MM.1S (cell line): ENCODE measurements around the gene CEACAM16.

ENCODE experiments used
- DNase-seq: peaks from one replicate; pipeline ENCODE4 v3.0.0-alpha.2; 2015
- H2AFZ ChIP-seq: fragments of 300-600 bp; sonication (generic); 2 replicates; pipeline ENCODE4 v1.6.0; 2016; ENCODE audit warnings: antibody characterized with exemption, low read length
- H3F3A ChIP-seq: fragments of 300-600 bp; sonication (generic); 2 replicates; pipeline ENCODE4 v1.6.1; 2016; ENCODE audit warnings: mild to moderate bottlenecking, antibody characterized with exemption, low read length, moderate library complexity, mixed read lengths; ENCODE audit not compliant: insufficient read depth
- H3K27ac ChIP-seq: fragments of 300-600 bp; sonication (generic); 2 replicates; pipeline ENCODE4 v1.5.1; 2016; ENCODE audit warnings: mild to moderate bottlenecking, low read length
- H3K27me3 ChIP-seq: fragments of 300-600 bp; sonication (generic); replicated peaks from 2 replicates; pipeline ENCODE4 v1.6.0; 2016; ENCODE audit warnings: low read length; ENCODE audit not compliant: insufficient read depth
- H3K36me3 ChIP-seq: fragments of 300-600 bp; sonication (generic); replicated peaks from 2 replicates; pipeline ENCODE4 v1.6.1; 2016; ENCODE audit warnings: mild to moderate bottlenecking, low read length, mixed read lengths; ENCODE audit not compliant: insufficient read depth
- H3K4me1 ChIP-seq: fragments of 300-600 bp; sonication (generic); 2 replicates; pipeline ENCODE4 v1.6.1; 2016; ENCODE audit warnings: low read length, mixed read lengths
- H3K4me2 ChIP-seq: fragments of 300-600 bp; sonication (generic); 2 replicates; pipeline ENCODE4 v1.6.0; 2016; ENCODE audit warnings: low read depth, low read length
- H3K4me3 ChIP-seq: fragments of 300-600 bp; sonication (generic); 2 replicates; pipeline ENCODE4 v1.5.1; 2016; ENCODE audit warnings: low read length, mixed read lengths
- H3K79me2 ChIP-seq: fragments of 300-600 bp; sonication (generic); 2 replicates; pipeline ENCODE4 v1.6.1; 2016; ENCODE audit warnings: mixed run types, low read length, mixed read lengths
- H3K9ac ChIP-seq: fragments of 300-600 bp; sonication (generic); 2 replicates; pipeline ENCODE4 v1.6.1; 2016; ENCODE audit warnings: low read length, mixed read lengths
- H3K9me2 ChIP-seq: fragments of 300-600 bp; sonication (generic); replicated peaks from 2 replicates; pipeline ENCODE4 v1.6.1; 2016; ENCODE audit warnings: mild to moderate bottlenecking, low read length, mixed read lengths; ENCODE audit not compliant: insufficient read depth
- H3K9me3 ChIP-seq: fragments of 300-600 bp; sonication (generic); replicated peaks from 2 replicates; pipeline ENCODE4 v1.6.1; 2016; ENCODE audit warnings: mild to moderate bottlenecking, low read length, mixed read lengths; ENCODE audit not compliant: insufficient read depth
- H4K20me1 ChIP-seq: fragments of 300-600 bp; sonication (generic); 2 replicates; pipeline ENCODE4 v1.6.1; 2016; ENCODE audit warnings: mild to moderate bottlenecking, low read length, moderate library complexity, mixed read lengths; ENCODE audit not compliant: insufficient read depth
- CTCF ChIP-seq: fragments of 300-600 bp; sonication (generic); IDR thresholded peaks from 2 replicates; pipeline ENCODE4 v1.5.1; 2016; ENCODE audit warnings: antibody characterized with exemption, low read length, mixed read lengths
- EZH2 ChIP-seq: fragments of 300-600 bp; sonication (generic); optimal IDR thresholded peaks from 2 replicates; pipeline ENCODE3; 2017; ENCODE audit warnings: low read depth, mild to moderate bottlenecking, antibody characterized with exemption, low read length, mixed read lengths
- EZH2phosphoT487 ChIP-seq: fragments of 300-600 bp; sonication (generic); IDR thresholded peaks from 2 replicates; pipeline ENCODE4 v1.6.1; 2018; ENCODE audit warnings: antibody characterized with exemption, low read length

CEACAM16 gene

GRCh38 chr19:44704982-44705381 lies 6.0 kb downstream of the CEACAM16 start:
- Histone ChIP-seq H4K20me1 (no peaks in the 10 kb centered on the region), H3K4me2 (no peak overlapping the region), H3K27ac (no peak overlapping the region), H3K9me2 (no peaks in the 10 kb centered on the region), H3K36me3 (no peaks in the 10 kb centered on the region), H3F3A (no peaks in the 10 kb centered on the region), H3K27me3 (no peaks in the 10 kb centered on the region), H3K4me3 (no peak overlapping the region), H3K4me1 (0 out of 2 replicates have a peak, but pooled peaks cover 3% of the 10 kb centered on the region), H3K9ac (no peak overlapping the region), H3K79me2 (0 out of 2 replicates have a peak, but pooled peaks cover 7% of the 10 kb centered on the region), H3K9me3 (no peaks in the 10 kb centered on the region), H2AFZ (no peak overlapping the region)
- DNase-seq = no peak
- TF ChIP-seq EZH2phosphoT487 (no peak), EZH2 (no peak), CTCF (no peak)

- Histone ChIP-seq H3F3A (no peaks in the 10 kb centered on the region), H3K4me1 (0 out of 2 replicates have a peak, but pooled peaks cover 3% of the 10 kb centered on the region), H3K9me2 (no peaks in the 10 kb centered on the region), H4K20me1 (no peaks in the 10 kb centered on the region), H3K27ac (no peak overlapping the region), H2AFZ (no peak overlapping the region), H3K36me3 (no peaks in the 10 kb centered on the region), H3K79me2 (0 out of 2 replicates have a peak, but pooled peaks cover 7% of the 10 kb centered on the region), H3K4me3 (no peak overlapping the region), H3K27me3 (no peaks in the 10 kb centered on the region), H3K9ac (no peak overlapping the region), H3K4me2 (no peak overlapping the region), H3K9me3 (no peaks in the 10 kb centered on the region)
- no peak for DNase-seq
- TF ChIP-seq EZH2 (no peak), CTCF (no peak), EZH2phosphoT487 (no peak)
Observed at GRCh38 chr19:44705502-44706010, 6.6 kb downstream of the CEACAM16 start.

- H3K4me3 ChIP-seq = no peak overlapping the region
- H3F3A ChIP-seq = no peaks in the 10 kb centered on the region
- 0 out of 2 replicates have a peak, but pooled peaks cover under 1% of the 10 kb centered on the region for H3K79me2 ChIP-seq
- no peak overlapping the region for H3K4me2 ChIP-seq
- H3K9me3 ChIP-seq = no peaks in the 10 kb centered on the region
- H3K27ac ChIP-seq = no peak overlapping the region
- no peaks in the 10 kb centered on the region for H3K36me3 ChIP-seq
- DNase-seq = no peak
- no peak overlapping the region for H3K9ac ChIP-seq
- TF ChIP-seq CTCF (no peak), EZH2 (no peak), EZH2phosphoT487 (no peak)
- no peaks in the 10 kb centered on the region for H4K20me1 ChIP-seq
- H3K27me3 ChIP-seq = no peaks in the 10 kb centered on the region
- H2AFZ ChIP-seq = no peak overlapping the region
- H3K9me2 ChIP-seq = no peaks in the 10 kb centered on the region
- 0 out of 2 replicates have a peak, but pooled peaks cover 3% of the 10 kb centered on the region for H3K4me1 ChIP-seq
Observed at GRCh38 chr19:44706506-44707236, 7.7 kb downstream of the CEACAM16 start.
